Osteoblast (primary cell): ENCODE data around the gene ZNF709. TPM values are rescaled to one million over a fixed set of nuclear protein-coding genes. Genes with fewer than 3 reads are reported as not detected.
"Not testable (repeated sequence)": the region's sequence is repeated elsewhere in the genome, so short reads cannot be mapped to it uniquely, and the experiment has no call there.

Experiments
- DNase-seq: peaks from one replicate; pipeline ENCODE4 v3.0.0; 2011; ENCODE audit warnings: low spot score, mixed read lengths; ENCODE audit not compliant: insufficient read length; ENCODE audit errors: missing footprints
- H2AFZ ChIP-seq: 2 replicates; pipeline ENCODE4 v1.6.0; 2011; ENCODE audit warnings: mild to moderate bottlenecking, low read length
- H3K27ac ChIP-seq: 2 replicates; pipeline ENCODE4 v1.5.1; 2011; ENCODE audit warnings: mild to moderate bottlenecking, low read depth, low read length, moderate library complexity
- H3K27me3 ChIP-seq: 2 replicates; pipeline ENCODE4 v1.6.0; 2012; ENCODE audit warnings: mild to moderate bottlenecking, control low read depth, inconsistent platforms, low read length, moderate library complexity; ENCODE audit not compliant: insufficient read depth
- H3K36me3 ChIP-seq: 2 replicates; pipeline ENCODE4 v1.5.1; 2011; ENCODE audit warnings: mild to moderate bottlenecking, low read length, control low read depth, moderate library complexity; ENCODE audit not compliant: insufficient read depth
- H3K4me1 ChIP-seq: 2 replicates; pipeline ENCODE4 v1.5.1; 2011; ENCODE audit warnings: mild to moderate bottlenecking, low read length, control low read depth, moderate library complexity; ENCODE audit not compliant: insufficient read depth
- H3K4me2 ChIP-seq: 2 replicates; pipeline ENCODE4 v1.6.0; 2011; ENCODE audit warnings: mild to moderate bottlenecking, low read length; ENCODE audit not compliant: insufficient read depth
- H3K4me3 ChIP-seq: fragments of 200-600 bp; sonication (generic); 3 replicates; pipeline ENCODE4 v1.5.1; 2012; ENCODE audit warnings: mild to moderate bottlenecking, low read length, inconsistent platforms; ENCODE audit not compliant: insufficient read depth
- H3K79me2 ChIP-seq: 2 replicates; pipeline ENCODE4 v1.6.0; 2012; ENCODE audit warnings: mild to moderate bottlenecking, low read length, control low read depth, inconsistent platforms; ENCODE audit not compliant: insufficient read depth
- H3K9me3 ChIP-seq: 2 replicates; pipeline ENCODE4 v1.5.1; 2011; ENCODE audit warnings: low read depth, low read length, control low read depth
- H4K20me1 ChIP-seq: 2 replicates; pipeline ENCODE4 v1.6.0; 2012; ENCODE audit warnings: mild to moderate bottlenecking, low read length, control low read depth; ENCODE audit not compliant: insufficient read depth
- CTCF ChIP-seq: IDR thresholded peaks from 2 replicates; pipeline ENCODE4 v1.5.1; 2011; ENCODE audit warnings: mild to moderate bottlenecking, low read depth, low read length, moderate library complexity; ENCODE audit errors: extremely low read depth
- total RNA-seq: library from RNA; depleted of rRNA; stranded (reverse); fragments of >200 nt; gene quantifications from 2 replicates; pipeline ENCODE4 v1.2.3, GENCODE V29; 2012

The ZNF709 gene
- total RNA-seq, 1 donor: 5.1 TPM

GRCh38 chr19:12450844-12451243 is 33.8 kb downstream of the ZNF709 start:
- Histone ChIP-seq H3K4me3 (no peak overlapping the region), H3K27me3 (no peaks in the 10 kb centered on the region), H4K20me1 (no peaks in the 10 kb centered on the region), H3K4me1 (no peaks in the 10 kb centered on the region), H2AFZ (no peak overlapping the region), H3K9me3 (peaks cover 11% of the 10 kb centered on the region), H3K36me3 (no peaks in the 10 kb centered on the region), H3K27ac (no peak overlapping the region), H3K4me2 (no peak overlapping the region), H3K79me2 (no peaks in the 10 kb centered on the region)
- no peak for DNase-seq
- no peak for TF ChIP-seq CTCF

GRCh38 chr19:12448808-12449207 is 35.8 kb downstream of the ZNF709 start:
- no peaks in the 10 kb centered on the region for H3K4me1 ChIP-seq
- no peaks in the 10 kb centered on the region for H3K27me3 ChIP-seq
- H3K4me3 ChIP-seq: no peak overlapping the region
- no peak for TF ChIP-seq CTCF
- DNase-seq: no peak
- peaks cover 11% of the 10 kb centered on the region for H3K9me3 ChIP-seq
- no peaks in the 10 kb centered on the region for H3K79me2 ChIP-seq
- no peak overlapping the region for H3K4me2 ChIP-seq
- H2AFZ ChIP-seq: no peak overlapping the region
- no peaks in the 10 kb centered on the region for H4K20me1 ChIP-seq
- no peaks in the 10 kb centered on the region for H3K36me3 ChIP-seq
- no peak overlapping the region for H3K27ac ChIP-seq

- H3K36me3 ChIP-seq: no peaks in the 10 kb centered on the region
- H4K20me1 ChIP-seq: no peaks in the 10 kb centered on the region
- no peaks in the 10 kb centered on the region for H3K4me1 ChIP-seq
- H2AFZ ChIP-seq: peak within 1 kb of the TSS; percentile 90
- no peaks in the 10 kb centered on the region for H3K27me3 ChIP-seq
- H3K4me2 ChIP-seq: peak within 1 kb of the TSS; percentile 84
- H3K4me3 ChIP-seq: peak within 1 kb of the TSS; percentile 85
- peak; percentile 89 for DNase-seq
- no peaks in the 10 kb centered on the region for H3K9me3 ChIP-seq
- TF ChIP-seq CTCF: no peak
- no peak within 1 kb of the TSS for H3K27ac ChIP-seq
- no peaks in the 10 kb centered on the region for H3K79me2 ChIP-seq
These were observed 43.9 kb downstream of the ZNF709 start, which contains the start of gene ZNF443 for GRCh38 chr19:12440541-12441316. Gene ZNF443 (minus strand): TSS chr19:12441021. CDS start chr19:12440914, 107 bp downstream.

GRCh38 chr19:12439686-12440540 is 44.7 kb downstream of the ZNF709 start:
- not testable (repeated sequence) for H3K36me3 ChIP-seq, H4K20me1 ChIP-seq, DNase-seq, H3K27ac ChIP-seq, H3K79me2 ChIP-seq, H3K27me3 ChIP-seq, H3K4me1 ChIP-seq, H3K9me3 ChIP-seq
- Histone ChIP-seq H3K4me2 (peak overlapping the region; percentile 84), H2AFZ (peak overlapping the region; percentile 81), H3K4me3 (peak overlapping the region; percentile 85)

GRCh38 chr19:12430726-12431299 is 53.8 kb downstream of the ZNF709 start:
- not testable (repeated sequence) for DNase-seq

More at GRCh38 chr19:12430726-12431299, 53.8 kb downstream of the ZNF709 start:
- H3K27ac ChIP-seq, H3K9me3 ChIP-seq, H3K79me2 ChIP-seq, H3K4me3 ChIP-seq, H3K4me1 ChIP-seq, H3K4me2 ChIP-seq, H2AFZ ChIP-seq, H4K20me1 ChIP-seq, H3K27me3 ChIP-seq: not testable (repeated sequence)
- peaks cover 15% of the 10 kb centered on the region for H3K36me3 ChIP-seq
